OCI-LY3 (cell line): Measurements from ENCODE around the gene CREB3L1.

Source experiments
- EZH2phosphoT487 ChIP-seq: fragments of 200-600 bp; shearing (Covaris generic); IDR thresholded peaks from 2 replicates; pipeline ENCODE4 v1.6.1; 2018; ENCODE audit warnings: antibody characterized with exemption, mixed run types, low read depth
- TF ChIP-seq, protein P1 (sequence below): fragments of 200-600, 300-600 bp; sonication (generic); IDR thresholded peaks from 2 replicates; pipeline ENCODE4 v1.5.1; 2014; ENCODE audit warnings: antibody characterized with exemption, low read length, low read depth

DNA sequence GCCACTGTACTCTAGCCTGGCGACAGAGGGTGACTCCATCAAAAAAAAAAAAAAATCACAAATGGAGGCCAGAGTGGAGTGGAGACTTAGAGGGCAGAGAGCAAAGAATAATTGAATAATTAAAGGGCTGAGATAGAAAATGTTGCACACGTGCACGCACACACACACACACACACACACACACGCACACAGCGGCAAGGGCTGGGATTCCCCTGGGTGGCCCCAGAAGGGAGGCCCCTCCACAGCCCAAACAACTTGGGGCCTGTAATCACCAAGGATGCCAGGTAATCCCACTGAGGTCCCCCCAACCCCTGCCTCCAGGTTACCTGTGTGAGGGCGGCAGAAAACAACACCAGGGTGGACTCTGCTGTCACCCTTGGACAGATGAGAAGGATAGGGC lies 57.8 kb downstream of the CREB3L1 start:
- TF ChIP-seq, protein P1, sequence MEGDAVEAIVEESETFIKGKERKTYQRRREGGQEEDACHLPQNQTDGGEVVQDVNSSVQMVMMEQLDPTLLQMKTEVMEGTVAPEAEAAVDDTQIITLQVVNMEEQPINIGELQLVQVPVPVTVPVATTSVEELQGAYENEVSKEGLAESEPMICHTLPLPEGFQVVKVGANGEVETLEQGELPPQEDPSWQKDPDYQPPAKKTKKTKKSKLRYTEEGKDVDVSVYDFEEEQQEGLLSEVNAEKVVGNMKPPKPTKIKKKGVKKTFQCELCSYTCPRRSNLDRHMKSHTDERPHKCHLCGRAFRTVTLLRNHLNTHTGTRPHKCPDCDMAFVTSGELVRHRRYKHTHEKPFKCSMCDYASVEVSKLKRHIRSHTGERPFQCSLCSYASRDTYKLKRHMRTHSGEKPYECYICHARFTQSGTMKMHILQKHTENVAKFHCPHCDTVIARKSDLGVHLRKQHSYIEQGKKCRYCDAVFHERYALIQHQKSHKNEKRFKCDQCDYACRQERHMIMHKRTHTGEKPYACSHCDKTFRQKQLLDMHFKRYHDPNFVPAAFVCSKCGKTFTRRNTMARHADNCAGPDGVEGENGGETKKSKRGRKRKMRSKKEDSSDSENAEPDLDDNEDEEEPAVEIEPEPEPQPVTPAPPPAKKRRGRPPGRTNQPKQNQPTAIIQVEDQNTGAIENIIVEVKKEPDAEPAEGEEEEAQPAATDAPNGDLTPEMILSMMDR = no peak
- TF ChIP-seq EZH2phosphoT487 = no peak
